ENCODE data around the gene ZNF518B.

DNA sequence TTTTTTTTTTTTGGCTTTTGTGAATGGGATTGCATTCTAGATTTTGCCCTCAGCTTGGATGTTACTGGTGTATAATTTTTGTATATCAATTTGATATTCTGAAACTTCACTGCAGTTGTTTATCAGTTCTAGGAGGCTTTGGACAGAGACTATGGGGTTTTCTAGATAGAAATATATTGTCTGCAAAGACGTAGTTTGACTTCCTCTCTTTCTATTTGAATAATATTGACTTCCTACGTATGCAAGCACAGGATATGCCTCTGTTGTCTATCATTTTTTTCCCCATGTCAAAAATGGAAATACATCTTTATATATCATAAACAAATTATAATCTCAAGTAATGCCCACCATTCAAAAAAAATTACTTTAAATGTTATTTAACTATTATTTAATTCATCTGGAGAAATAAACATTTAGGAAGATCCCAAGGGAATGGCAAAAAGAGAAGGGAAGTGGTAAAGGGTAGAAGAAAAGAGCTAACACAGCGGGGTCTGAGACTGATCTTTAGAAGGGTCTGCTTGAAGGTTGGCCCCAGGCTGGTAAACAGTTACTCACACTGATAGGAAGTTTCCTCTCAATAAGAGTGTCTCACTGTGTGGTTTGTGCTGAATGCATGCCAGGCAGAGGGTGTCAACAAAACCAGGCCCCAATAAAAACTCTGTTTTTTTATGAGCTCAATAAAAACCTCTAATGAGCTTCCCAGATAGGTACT, 35.7 kb downstream of the ZNF518B start:
- TF ChIP-seq CTCF (conservative IDR thresholded peaks at IDR 0.05 in 1 of 2, IDR thresholded peaks at IDR 0.05 in 1 of 2; ENCODE audit: low read depth in 1 of 2, low read length in 2 of 2) (no peak), EZH2 (IDR thresholded peaks at IDR 0.05; ENCODE audit: low read length, missing control alignments) (no peak)

Measured in fibroblast of lung (primary cell).